Breast epithelium (tissue), 4 donors: ENCODE data around the gene CALML3. TPM values are rescaled to one million over a fixed set of nuclear protein-coding genes. Genes with fewer than 3 reads are reported as not detected.
A peak's percentile ranks its signal among the peaks of the same experiment; 100 is the strongest.

ENCODE experiments used
- DNase-seq, 2 donors: peaks; one replicate each; pipeline ENCODE4 v3.0.0-alpha.2; 2019; ENCODE audit warnings: low spot score in 2 of 2
- H3K27ac ChIP-seq, 2 donors: fragments of 200-600 bp; sonication (generic) in 1 of 2; one replicate each; pipeline ENCODE4 v1.5.1; 2016 to 2019; ENCODE audit warnings: mild to moderate bottlenecking in 1 of 2
- H3K27me3 ChIP-seq, 2 donors: fragments of 200-600 bp; sonication (generic) in 1 of 2; one replicate each; pipeline versions ENCODE4 v1.5.1 to v1.6.0; 2017 to 2019; ENCODE audit warnings: control low read depth in 1 of 2, mild to moderate bottlenecking in 1 of 2
- H3K36me3 ChIP-seq: fragments of 200-600 bp; one replicate; pipeline ENCODE4 v1.5.1; 2019
- H3K4me1 ChIP-seq, 2 donors: fragments of 200-600 bp; sonication (generic); one replicate each; pipeline ENCODE4 v1.5.1; 2016 to 2019; ENCODE audit warnings: control low read depth in 1 of 2
- H3K4me3 ChIP-seq, 3 donors: fragments of 200-600 bp; sonication (generic); 1 replicate in 2 of 3; 2 replicates in 1 of 3; pipeline ENCODE4 v1.5.1; 2016 to 2019; ENCODE audit warnings: mild to moderate bottlenecking in 3 of 3, moderate library complexity in 2 of 3
- H3K9me3 ChIP-seq, 2 donors: fragments of 200-600 bp; sonication (generic) in 1 of 2; one replicate each; pipeline ENCODE4 v1.5.1; 2016 to 2019; ENCODE audit warnings: control low read depth in 1 of 2
- POLR2A ChIP-seq: fragments of 450-650 bp; IDR thresholded peaks from one replicate; pipeline ENCODE4 v1.6.1; 2016; ENCODE audit warnings: antibody characterized with exemption, mild to moderate bottlenecking, moderate library complexity
- POLR2AphosphoS5 ChIP-seq, 3 donors: sonication (generic); formaldehyde crosslinking; IDR thresholded peaks; one replicate each; pipeline ENCODE4 v1.6.1; 2017; ENCODE audit warnings: antibody characterized with exemption in 3 of 3
- intact Hi-C: fragments of 100-400 bp; cut with DNase I; formaldehyde crosslinking; loops from one replicate; pipeline ENCODE4 v1.15.1; 2023; ENCODE audit warnings: low total_unique reads
- total RNA-seq, 3 donors: library from RNA; depleted of rRNA; stranded (reverse); fragments of >200 nt; gene quantifications; one replicate each; pipeline ENCODE4 v1.1.0, GENCODE V29; 2016
- TF ChIP-seq, protein P1 (sequence below), 3 donors: fragments of 450-650 bp; IDR thresholded peaks; one replicate each; pipeline ENCODE4 v1.5.1; 2016 to 2017; ENCODE audit warnings: antibody characterized with exemption in 3 of 3, mild to moderate bottlenecking in 3 of 3, moderate library complexity in 3 of 3

CALML3 gene
- total RNA-seq, 3 donors from 2014 or later, result 3.6 to 13.5 TPM; not detected in 1

- Histone ChIP-seq H3K27ac (peak overlapping the region; percentile 29 to 95), H3K9me3 (no peaks in the 10 kb centered on the region), H3K36me3 (no peaks in the 10 kb centered on the region), H3K4me1 (peaks cover 3 to 19% of the 10 kb centered on the region in 2 donors), H3K4me3 (no peak overlapping the region), H3K27me3 (no peaks in the 10 kb centered on the region)
- intact Hi-C loops, result no loop called here
- DNase-seq, result peak in 1 of 2 donors; percentile 48
- TF ChIP-seq POLR2AphosphoS5 (IDR thresholded peaks at IDR 0.05), result no peak
- TF ChIP-seq, protein P1, sequence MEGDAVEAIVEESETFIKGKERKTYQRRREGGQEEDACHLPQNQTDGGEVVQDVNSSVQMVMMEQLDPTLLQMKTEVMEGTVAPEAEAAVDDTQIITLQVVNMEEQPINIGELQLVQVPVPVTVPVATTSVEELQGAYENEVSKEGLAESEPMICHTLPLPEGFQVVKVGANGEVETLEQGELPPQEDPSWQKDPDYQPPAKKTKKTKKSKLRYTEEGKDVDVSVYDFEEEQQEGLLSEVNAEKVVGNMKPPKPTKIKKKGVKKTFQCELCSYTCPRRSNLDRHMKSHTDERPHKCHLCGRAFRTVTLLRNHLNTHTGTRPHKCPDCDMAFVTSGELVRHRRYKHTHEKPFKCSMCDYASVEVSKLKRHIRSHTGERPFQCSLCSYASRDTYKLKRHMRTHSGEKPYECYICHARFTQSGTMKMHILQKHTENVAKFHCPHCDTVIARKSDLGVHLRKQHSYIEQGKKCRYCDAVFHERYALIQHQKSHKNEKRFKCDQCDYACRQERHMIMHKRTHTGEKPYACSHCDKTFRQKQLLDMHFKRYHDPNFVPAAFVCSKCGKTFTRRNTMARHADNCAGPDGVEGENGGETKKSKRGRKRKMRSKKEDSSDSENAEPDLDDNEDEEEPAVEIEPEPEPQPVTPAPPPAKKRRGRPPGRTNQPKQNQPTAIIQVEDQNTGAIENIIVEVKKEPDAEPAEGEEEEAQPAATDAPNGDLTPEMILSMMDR (IDR thresholded peaks at IDR 0.05), result no peak
- no peak for TF ChIP-seq POLR2A
These were observed 30.3 kb downstream of the CALML3 start for GRCh38 chr10:5555021-5555510.

- Histone ChIP-seq H3K36me3 (no peaks in the 10 kb centered on the region), H3K4me1 (peaks cover 3 to 16% of the 10 kb centered on the region in 2 donors), H3K9me3 (no peaks in the 10 kb centered on the region), H3K4me3 (no peak overlapping the region), H3K27me3 (no peaks in the 10 kb centered on the region), H3K27ac (peak overlapping the region in 1 of 2 donors; percentile 95)
- intact Hi-C loops, result no loop called here
- no peak for TF ChIP-seq POLR2AphosphoS5 (IDR thresholded peaks at IDR 0.05)
- no peak for TF ChIP-seq POLR2A
- TF ChIP-seq, protein P1 (IDR thresholded peaks at IDR 0.05), result no peak
- peak in 1 of 2 donors; percentile 7 for DNase-seq
These were observed 31.1 kb downstream of the CALML3 start for GRCh38 chr10:5555881-5556280.

DNA sequence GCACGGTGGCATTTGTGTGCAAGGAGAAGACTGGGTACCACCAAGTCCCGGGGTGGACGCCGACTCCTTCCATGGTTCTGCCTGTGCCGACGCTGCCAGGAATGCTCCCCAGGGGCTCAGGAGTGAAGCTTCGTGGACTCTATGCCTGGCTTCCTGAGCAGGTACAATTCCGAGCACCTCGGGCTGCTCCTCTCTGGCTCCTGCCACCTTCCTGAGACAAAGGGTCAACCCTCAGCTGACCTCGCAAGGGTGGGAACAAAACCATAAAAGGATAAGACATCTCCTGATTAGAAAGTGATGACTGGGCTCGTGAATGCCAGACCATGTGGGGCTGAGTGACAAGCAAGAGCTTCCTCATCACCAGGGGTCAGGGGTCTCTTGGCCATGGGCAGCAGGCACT lies 31.8 kb downstream of the CALML3 start:
- DNase-seq, result peak in 1 of 2 donors; percentile 41
- H3K27ac ChIP-seq, result no peak overlapping the region
- H3K27me3 ChIP-seq, result no peaks in the 10 kb centered on the region
- H3K36me3 ChIP-seq, result no peaks in the 10 kb centered on the region
- TF ChIP-seq POLR2A (no peak), POLR2AphosphoS5 (IDR thresholded peaks at IDR 0.05) (no peak)
- TF ChIP-seq, protein P1 (IDR thresholded peaks at IDR 0.05), result no peak
- no peak overlapping the region for H3K4me3 ChIP-seq
- no peaks in the 10 kb centered on the region for H3K9me3 ChIP-seq
- intact Hi-C loops, result no loop called here
- H3K4me1 ChIP-seq, result peaks cover 3 to 11% of the 10 kb centered on the region in 2 donors

DNA sequence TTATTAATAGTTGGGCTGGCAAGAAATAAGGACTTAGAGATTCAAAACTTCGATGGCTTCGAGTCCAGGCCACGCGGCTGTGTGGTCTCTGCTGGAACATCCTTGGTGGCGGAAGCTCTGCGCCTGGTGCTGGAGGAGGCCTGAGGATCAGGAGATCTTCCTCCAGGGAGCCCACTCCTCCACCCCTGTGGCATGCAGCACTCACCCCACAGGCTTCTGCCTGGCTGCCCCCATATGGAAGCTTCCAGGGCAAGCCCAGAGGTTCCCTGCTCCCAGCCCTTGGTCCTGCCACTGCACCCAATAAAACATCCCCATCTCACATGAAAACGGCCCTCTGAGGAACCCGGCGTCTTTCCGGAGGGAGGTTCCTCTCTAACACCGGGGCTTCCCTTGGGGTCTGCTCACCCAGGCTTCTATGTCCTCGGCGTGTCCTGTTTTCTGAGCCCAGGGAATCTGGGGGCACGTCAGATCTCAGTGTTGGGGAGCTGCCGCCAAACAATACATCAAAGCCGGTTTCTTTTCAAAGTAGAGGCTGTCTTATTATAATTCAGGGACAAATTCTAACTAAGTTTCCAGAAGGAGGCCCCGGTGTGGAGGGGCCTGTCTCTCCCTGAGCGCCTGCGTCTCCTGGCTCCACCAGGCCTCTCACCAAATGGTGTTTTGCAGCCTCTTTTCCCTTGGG lies 32.4 kb downstream of the CALML3 start:
- no peaks in the 10 kb centered on the region for H3K27me3 ChIP-seq
- TF ChIP-seq, protein P1 (IDR thresholded peaks at IDR 0.05), result no peak
- no peak for TF ChIP-seq POLR2A
- TF ChIP-seq POLR2AphosphoS5 (IDR thresholded peaks at IDR 0.05), result no peak
- DNase-seq, result peak in 1 of 2 donors; percentile 44
- H3K27ac ChIP-seq, result no peak overlapping the region
- intact Hi-C loops, result no loop called here
- no peak overlapping the region for H3K4me3 ChIP-seq
- H3K36me3 ChIP-seq, result no peaks in the 10 kb centered on the region
- no peaks in the 10 kb centered on the region for H3K9me3 ChIP-seq
- peaks cover 0 to 11% of the 10 kb centered on the region in 2 donors for H3K4me1 ChIP-seq
